Measurements from ENCODE around the gene MPG. TPM values are rescaled to one million over a fixed set of nuclear protein-coding genes. Genes with fewer than 3 reads are reported as not detected.

Gene MPG
- total and polyA plus RNA-seq, 10 of the 15 experiments (the other 5 are each of a cell fraction or from before 2014, with no cell fraction given): 0.32 to 193 (median 55.7) TPM

DNA sequence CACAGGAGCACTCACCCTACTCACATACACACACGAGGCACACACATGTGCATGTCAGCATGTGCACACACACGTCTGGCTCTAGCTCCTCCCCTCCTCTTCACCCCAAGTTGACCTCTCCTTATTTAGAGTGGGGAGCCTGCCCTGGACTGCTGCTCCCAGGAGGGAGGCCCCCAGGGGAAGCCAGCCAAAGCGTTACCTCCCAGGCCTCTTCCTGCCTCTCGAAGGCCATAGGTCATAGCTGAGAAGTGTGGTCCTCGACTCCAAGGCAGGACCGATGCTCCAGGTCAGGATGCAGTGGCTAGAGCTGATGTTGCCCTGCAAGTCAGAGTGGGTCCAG, 43.4 kb upstream of the MPG start:
- WGBS (ENCODE audit: insufficient coverage, insufficient replicate concordance, low lambda C conversion rate, missing lambda C conversion rate): 8% methylated on average over 6 of the region's 6 CpGs
- ATAC-seq: no peak; the same call in 2 of the 3 replicates
- TF ChIP-seq JUND (IDR thresholded peaks at IDR 0.05; ENCODE audit: low read depth, low read length): no peak
- TF ChIP-seq MTA2 (IDR thresholded peaks at IDR 0.05; ENCODE audit: low read depth): no peak
- TF ChIP-seq, protein P1, sequence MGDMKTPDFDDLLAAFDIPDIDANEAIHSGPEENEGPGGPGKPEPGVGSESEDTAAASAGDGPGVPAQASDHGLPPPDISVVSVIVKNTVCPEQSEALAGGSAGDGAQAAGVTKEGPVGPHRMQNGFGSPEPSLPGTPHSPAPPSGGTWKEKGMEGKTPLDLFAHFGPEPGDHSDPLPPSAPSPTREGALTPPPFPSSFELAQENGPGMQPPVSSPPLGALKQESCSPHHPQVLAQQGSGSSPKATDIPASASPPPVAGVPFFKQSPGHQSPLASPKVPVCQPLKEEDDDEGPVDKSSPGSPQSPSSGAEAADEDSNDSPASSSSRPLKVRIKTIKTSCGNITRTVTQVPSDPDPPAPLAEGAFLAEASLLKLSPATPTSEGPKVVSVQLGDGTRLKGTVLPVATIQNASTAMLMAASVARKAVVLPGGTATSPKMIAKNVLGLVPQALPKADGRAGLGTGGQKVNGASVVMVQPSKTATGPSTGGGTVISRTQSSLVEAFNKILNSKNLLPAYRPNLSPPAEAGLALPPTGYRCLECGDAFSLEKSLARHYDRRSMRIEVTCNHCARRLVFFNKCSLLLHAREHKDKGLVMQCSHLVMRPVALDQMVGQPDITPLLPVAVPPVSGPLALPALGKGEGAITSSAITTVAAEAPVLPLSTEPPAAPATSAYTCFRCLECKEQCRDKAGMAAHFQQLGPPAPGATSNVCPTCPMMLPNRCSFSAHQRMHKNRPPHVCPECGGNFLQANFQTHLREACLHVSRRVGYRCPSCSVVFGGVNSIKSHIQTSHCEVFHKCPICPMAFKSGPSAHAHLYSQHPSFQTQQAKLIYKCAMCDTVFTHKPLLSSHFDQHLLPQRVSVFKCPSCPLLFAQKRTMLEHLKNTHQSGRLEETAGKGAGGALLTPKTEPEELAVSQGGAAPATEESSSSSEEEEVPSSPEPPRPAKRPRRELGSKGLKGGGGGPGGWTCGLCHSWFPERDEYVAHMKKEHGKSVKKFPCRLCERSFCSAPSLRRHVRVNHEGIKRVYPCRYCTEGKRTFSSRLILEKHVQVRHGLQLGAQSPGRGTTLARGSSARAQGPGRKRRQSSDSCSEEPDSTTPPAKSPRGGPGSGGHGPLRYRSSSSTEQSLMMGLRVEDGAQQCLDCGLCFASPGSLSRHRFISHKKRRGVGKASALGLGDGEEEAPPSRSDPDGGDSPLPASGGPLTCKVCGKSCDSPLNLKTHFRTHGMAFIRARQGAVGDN (IDR thresholded peaks at IDR 0.05): peak; percentile 36
- TF ChIP-seq, protein P2, sequence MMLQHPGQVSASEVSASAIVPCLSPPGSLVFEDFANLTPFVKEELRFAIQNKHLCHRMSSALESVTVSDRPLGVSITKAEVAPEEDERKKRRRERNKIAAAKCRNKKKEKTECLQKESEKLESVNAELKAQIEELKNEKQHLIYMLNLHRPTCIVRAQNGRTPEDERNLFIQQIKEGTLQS (IDR thresholded peaks at IDR 0.05; ENCODE audit: borderline replicate concordance, extremely low read depth, low read depth, low read length): no peak
- no peak for TF ChIP-seq HDGF (IDR thresholded peaks at IDR 0.05)
- 0 out of 2 replicates have a peak, but pooled peaks have one; percentile 34 for TF ChIP-seq LARP7 (IDR thresholded peaks at IDR 0.05)
- no peak for TF ChIP-seq POU2F2 (IDR thresholded peaks at IDR 0.05; ENCODE audit: borderline replicate concordance, low read depth, low read length)
- no peak for TF ChIP-seq SMAD5 (IDR thresholded peaks at IDR 0.05; ENCODE audit: low read depth)
- no peak for TF ChIP-seq NR2C2 (IDR thresholded peaks at IDR 0.05; ENCODE audit: borderline replicate concordance, control insufficient read depth, insufficient read length, low read depth)
- TF ChIP-seq, protein P3, sequence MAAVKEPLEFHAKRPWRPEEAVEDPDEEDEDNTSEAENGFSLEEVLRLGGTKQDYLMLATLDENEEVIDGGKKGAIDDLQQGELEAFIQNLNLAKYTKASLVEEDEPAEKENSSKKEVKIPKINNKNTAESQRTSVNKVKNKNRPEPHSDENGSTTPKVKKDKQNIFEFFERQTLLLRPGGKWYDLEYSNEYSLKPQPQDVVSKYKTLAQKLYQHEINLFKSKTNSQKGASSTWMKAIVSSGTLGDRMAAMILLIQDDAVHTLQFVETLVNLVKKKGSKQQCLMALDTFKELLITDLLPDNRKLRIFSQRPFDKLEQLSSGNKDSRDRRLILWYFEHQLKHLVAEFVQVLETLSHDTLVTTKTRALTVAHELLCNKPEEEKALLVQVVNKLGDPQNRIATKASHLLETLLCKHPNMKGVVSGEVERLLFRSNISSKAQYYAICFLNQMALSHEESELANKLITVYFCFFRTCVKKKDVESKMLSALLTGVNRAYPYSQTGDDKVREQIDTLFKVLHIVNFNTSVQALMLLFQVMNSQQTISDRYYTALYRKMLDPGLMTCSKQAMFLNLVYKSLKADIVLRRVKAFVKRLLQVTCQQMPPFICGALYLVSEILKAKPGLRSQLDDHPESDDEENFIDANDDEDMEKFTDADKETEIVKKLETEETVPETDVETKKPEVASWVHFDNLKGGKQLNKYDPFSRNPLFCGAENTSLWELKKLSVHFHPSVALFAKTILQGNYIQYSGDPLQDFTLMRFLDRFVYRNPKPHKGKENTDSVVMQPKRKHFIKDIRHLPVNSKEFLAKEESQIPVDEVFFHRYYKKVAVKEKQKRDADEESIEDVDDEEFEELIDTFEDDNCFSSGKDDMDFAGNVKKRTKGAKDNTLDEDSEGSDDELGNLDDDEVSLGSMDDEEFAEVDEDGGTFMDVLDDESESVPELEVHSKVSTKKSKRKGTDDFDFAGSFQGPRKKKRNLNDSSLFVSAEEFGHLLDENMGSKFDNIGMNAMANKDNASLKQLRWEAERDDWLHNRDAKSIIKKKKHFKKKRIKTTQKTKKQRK (IDR thresholded peaks at IDR 0.05; ENCODE audit: low read depth, low read length): no peak
- peak; percentile 82 for TF ChIP-seq MEF2B (IDR thresholded peaks at IDR 0.05; ENCODE audit: partially characterized antibody, poor library complexity, severe bottlenecking)
- TF ChIP-seq YY1 (IDR thresholded peaks at IDR 0.05; ENCODE audit: low read depth, low read length): no peak
- TF ChIP-seq CBX3 (IDR thresholded peaks at IDR 0.05; ENCODE audit: borderline replicate concordance, low read depth): no peak
- TF ChIP-seq, protein P4, sequence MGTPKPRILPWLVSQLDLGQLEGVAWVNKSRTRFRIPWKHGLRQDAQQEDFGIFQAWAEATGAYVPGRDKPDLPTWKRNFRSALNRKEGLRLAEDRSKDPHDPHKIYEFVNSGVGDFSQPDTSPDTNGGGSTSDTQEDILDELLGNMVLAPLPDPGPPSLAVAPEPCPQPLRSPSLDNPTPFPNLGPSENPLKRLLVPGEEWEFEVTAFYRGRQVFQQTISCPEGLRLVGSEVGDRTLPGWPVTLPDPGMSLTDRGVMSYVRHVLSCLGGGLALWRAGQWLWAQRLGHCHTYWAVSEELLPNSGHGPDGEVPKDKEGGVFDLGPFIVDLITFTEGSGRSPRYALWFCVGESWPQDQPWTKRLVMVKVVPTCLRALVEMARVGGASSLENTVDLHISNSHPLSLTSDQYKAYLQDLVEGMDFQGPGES (IDR thresholded peaks at IDR 0.05): no peak
- no peak for TF ChIP-seq TAF1 (IDR thresholded peaks at IDR 0.05; ENCODE audit: borderline replicate concordance, low read depth, low read length)
- no peak for TF ChIP-seq TCF12 (IDR thresholded peaks at IDR 0.05; ENCODE audit: low read depth, low read length)
- no peak for TF ChIP-seq HDAC2 (IDR thresholded peaks at IDR 0.05)

More for the DNA sequence above, 43.4 kb upstream of the MPG start:
- H3K4me2 ChIP-seq (ENCODE audit: control insufficient read depth, insufficient read depth): peak overlapping the region; percentile 54; the same call in 1 of the 2 replicates
- H3K9me3 ChIP-seq (replicated peaks; ENCODE audit: control insufficient read depth, insufficient read depth, low read length): no peaks in the 10 kb centered on the region
- FAIRE-seq (peak; percentile 83), DNase-seq (ENCODE audit: low read depth, low spot score) (no peak)
- BruUV-seq (replicated peaks): no TSS peak
- peak overlapping the region; percentile 21; the same call in 1 of the 2 replicates for H2AFZ ChIP-seq (ENCODE audit: control insufficient read depth, low read depth, low read length)
- in situ Hi-C loops (cut with MboI) (no loop called here), intact Hi-C loops (cut with micrococcal nuclease; ENCODE audit: unreplicated experiment) (no loop called here)
- ChIA-PET CTCF (no interaction called here), SMC1A (ENCODE audit: uncharacterized antibody, unreplicated experiment) (interaction anchor here (0.9 kb wide), 1 partner anchor 19 kb away, joined by 3 read pairs; the partner anchor contains the start of gene POLR3K), RAD21 (ENCODE audit: unreplicated experiment) (interaction anchor here (1.0 to 1.5 kb wide), 2 partner anchors 19 to 63 kb away, joined by 3 to 4 read pairs; partner anchors contain the start of genes POLR3K and SNRNP25), POLR2A (interaction anchor here (1.0 to 1.9 kb wide), 2 partner anchors 19 to 157 kb away, joined by 3 to 5 read pairs; partner anchors contain the start of genes POLR3K and SNRNP25)
- no peaks in the 10 kb centered on the region for H3K27me3 ChIP-seq (replicated peaks in 1 of 2; ENCODE audit: control insufficient read depth in 2 of 2, insufficient read depth in 2 of 2, low read length in 1 of 2)
- H3K36me3 ChIP-seq (ENCODE audit: control insufficient read depth in 2 of 2, insufficient read depth in 2 of 2, low read length in 1 of 2): peaks cover 0 to 8% of the 10 kb centered on the region in 2 experiments; a peak in 2 of 4 replicates
- no peaks in the 10 kb centered on the region for H4K20me1 ChIP-seq (ENCODE audit: control insufficient read depth, insufficient read depth)
- peaks cover 30% of the 10 kb centered on the region for H3K4me1 ChIP-seq (ENCODE audit: control insufficient read depth, insufficient read depth, low read length)
- no peak overlapping the region for H3K9ac ChIP-seq (ENCODE audit: control insufficient read depth, insufficient read depth, low read length)
- no peak overlapping the region for H3K4me3 ChIP-seq
- no peaks in the 10 kb centered on the region for H3K79me2 ChIP-seq (ENCODE audit: control insufficient read depth, insufficient read depth, low read length)
- peak overlapping the region; percentile 45 for H3K27ac ChIP-seq (ENCODE audit: control insufficient read depth, insufficient read depth)

Data from GM12878 (cell line).